Spleen (tissue), 11 donors: ENCODE results near the gene WDR82. TPM values are rescaled to one million over a fixed set of nuclear protein-coding genes. Genes with fewer than 3 reads are reported as not detected.

Experiments
- DNase-seq: peaks from one replicate; pipeline ENCODE4 v3.0.0-alpha.2; 2020
- H3K27ac ChIP-seq, 8 donors: fragments of 200-600 bp; sonication (generic) in 7 of 8; 1 replicate in 4 of 8; 2 replicates in 4 of 8; pipeline versions ENCODE4 v1.5.0 to v1.8.0; 2016 to 2021; ENCODE audit warnings: inconsistent platforms in 4 of 8, mild to moderate bottlenecking in 4 of 8, moderate library complexity in 1 of 8
- H3K27me3 ChIP-seq, 7 donors: fragments of 200-600 bp; sonication (generic) in 6 of 7; replicated peaks in 1 of 7; 1 replicate in 4 of 7; 2 replicates in 3 of 7; pipeline versions ENCODE4 v1.5.0 to v1.8.0; 2016 to 2021; ENCODE audit warnings: inconsistent platforms in 3 of 7, mild to moderate bottlenecking in 1 of 7
- H3K36me3 ChIP-seq, 6 donors: fragments of 200-600 bp; sonication (generic) in 5 of 6; 1 replicate in 4 of 6; 2 replicates in 2 of 6; pipeline versions ENCODE4 v1.5.0 to v1.8.0; 2016 to 2021; ENCODE audit warnings: inconsistent platforms in 2 of 6
- H3K4me1 ChIP-seq, 6 donors: fragments of 200-600 bp; sonication (generic) in 5 of 6; 1 replicate in 3 of 6; 2 replicates in 3 of 6; pipeline versions ENCODE4 v1.5.0 to v1.8.0; 2016 to 2021; ENCODE audit warnings: inconsistent platforms in 3 of 6
- H3K4me3 ChIP-seq, 8 donors: fragments of 200-600 bp; sonication (generic) in 7 of 8; 1 replicate in 4 of 8; 2 replicates in 4 of 8; pipeline versions ENCODE4 v1.5.0 to v1.8.0; 2016 to 2021; ENCODE audit warnings: inconsistent platforms in 4 of 8, mild to moderate bottlenecking in 4 of 8, moderate library complexity in 2 of 8
- H3K9me3 ChIP-seq, 8 donors: fragments of 200-600 bp; sonication (generic) in 7 of 8; 1 replicate in 4 of 8; 2 replicates in 4 of 8; pipeline versions ENCODE4 v1.5.0 to v1.8.0; 2016 to 2021; ENCODE audit warnings: inconsistent platforms in 4 of 8
- CTCF ChIP-seq, 11 experiments: fragments of 200-600 bp in 7 of 11; fragments of 450-650 bp in 4 of 11; sonication (generic) in 4 of 11; IDR thresholded peaks in 8 of 11; conservative IDR thresholded peaks in 3 of 11; 1 replicate in 7 of 11; 2 replicates in 4 of 11; pipeline versions ENCODE4 v1.4.0 to v1.8.0; 2016 to 2021; ENCODE audit warnings: antibody characterized with exemption in 11 of 11, inconsistent platforms in 4 of 11, mild to moderate bottlenecking in 1 of 11
- POLR2A ChIP-seq, 3 donors: fragments of 450-650 bp; IDR thresholded peaks; one replicate each; pipeline ENCODE4 v1.5.1; 2017; ENCODE audit warnings: antibody characterized with exemption in 3 of 3, mild to moderate bottlenecking in 1 of 3
- POLR2AphosphoS5 ChIP-seq, 3 donors: sonication (generic); formaldehyde crosslinking; IDR thresholded peaks; one replicate each; pipeline ENCODE4 v1.5.1; 2017; ENCODE audit warnings: antibody characterized with exemption in 3 of 3
- WGBS, 5 donors: extraction: QIAGEN DNeasy Blood & Tissue Kit in 3 of 5; methylation state at CpG; one replicate each; pipeline versions ENCODE4 v1.1.5 to v1.1.7; 2013 to 2018; 5-methylcytosine and 5-hydroxymethylcytosine counted together
- intact Hi-C: fragments of 100-400 bp; cut with DNase I; formaldehyde crosslinking; loops from one replicate; pipeline ENCODE4 v1.15.0; 2023; ENCODE audit warnings: low total_unique reads
- polyA plus RNA-seq, 3 donors: library from polyadenylated mRNA; stranded (reverse); fragments of 200-250 nt; gene quantifications; one replicate each; pipeline ENCODE4 v1.2.1, GENCODE V29; 2013
- total RNA-seq, 7 donors: library from RNA; depleted of rRNA in 3 of 7; stranded (reverse); fragments of >200 nt in 3 of 7; fragmentation: NEBNext Ultra II Directional in 4 of 7; extraction: Animal tissue kit (Norgen Biotek cat#: 25700) in 4 of 7; gene quantifications; one replicate each; pipeline versions ENCODE4 v1.1.0 to v1.2.1, GENCODE V29; 2016 to 2021
- donor health status: healthy with polysubstance abuse.
- donor health status: DM: no; HTN: no; CAD: no; lungs with moderate emphysema.
- donor health status: DM: no; HTN: no; CAD: no.
- donor health status: Bipolar disorder and iron deficiency.
- donor health status: healthy.
- donor health status: DM: no; HTN: no; CAD: no.
- donor health status: DM: yes; HTN: yes; CAD: no.

The WDR82 gene
- total and polyA plus RNA-seq, 10 donors = 20.9 to 80.6 (median 66.4) TPM

- TF ChIP-seq CTCF (IDR thresholded peaks at IDR 0.05 in 8 of 11, conservative IDR thresholded peaks at IDR 0.05 in 3 of 11) = no peak
- no peak for TF ChIP-seq POLR2AphosphoS5 (IDR thresholded peaks at IDR 0.05)
- TF ChIP-seq POLR2A (IDR thresholded peaks at IDR 0.05) = no peak
- Histone ChIP-seq H3K27ac (peak overlapping the region in 4 of 8 donors; percentile 82 to 90 (median 85)), H3K4me3 (peak overlapping the region in 4 of 8 donors; percentile 31 to 65 (median 43)), H3K27me3 (no peaks in the 10 kb centered on the region), H3K36me3 (peaks cover 0 to 60% (median 11%) of the 10 kb centered on the region in 6 donors), H3K9me3 (no peaks in the 10 kb centered on the region), H3K4me1 (peaks cover 27 to 94% (median 78%) of the 10 kb centered on the region in 6 donors)
- DNase-seq = peak; percentile 75
- 92 to 96% (median 92%) methylated on average over 30 to 32 of the region's 32 CpGs for WGBS, 5 donors
- intact Hi-C loops = no loop called here
These were observed 54.7 kb downstream of the WDR82 start for GRCh38 chr3:52223449-52224408.

- peaks cover 0 to 53% (median 0%) of the 10 kb centered on the region in 6 donors for H3K36me3 ChIP-seq
- 87 to 97% (median 88%) methylated on average over 32 to 41 of the region's 41 CpGs for WGBS, 5 donors
- DNase-seq = peak; percentile 76
- H3K27ac ChIP-seq = peak overlapping the region in 3 of 8 donors; percentile 48 to 67 (median 61)
- TF ChIP-seq POLR2A (IDR thresholded peaks at IDR 0.05) (no peak), CTCF (IDR thresholded peaks at IDR 0.05 in 8 of 11, conservative IDR thresholded peaks at IDR 0.05 in 3 of 11) (no peak), POLR2AphosphoS5 (IDR thresholded peaks at IDR 0.05) (no peak)
- intact Hi-C loops = no loop called here
- H3K4me3 ChIP-seq = peak overlapping the region in 3 of 8 donors; percentile 7 to 50 (median 11)
- no peaks in the 10 kb centered on the region for H3K27me3 ChIP-seq
- H3K9me3 ChIP-seq = no peaks in the 10 kb centered on the region
- peaks cover 37 to 100% (median 90%) of the 10 kb centered on the region in 6 donors for H3K4me1 ChIP-seq
These were observed 55.9 kb downstream of the WDR82 start for GRCh38 chr3:52222319-52223221.

- Histone ChIP-seq H3K9me3 (no peaks in the 10 kb centered on the region), H3K4me1 (peaks cover 42 to 100% (median 92%) of the 10 kb centered on the region in 6 donors), H3K27ac (peak overlapping the region in 3 of 8 donors; percentile 48 to 67 (median 61)), H3K36me3 (peaks cover 0 to 46% (median 0%) of the 10 kb centered on the region in 6 donors), H3K4me3 (peak overlapping the region in 3 of 8 donors; percentile 7 to 50 (median 11)), H3K27me3 (no peaks in the 10 kb centered on the region)
- TF ChIP-seq POLR2A (IDR thresholded peaks at IDR 0.05) = no peak
- peak; percentile 26 to 55 (median 45) for TF ChIP-seq POLR2AphosphoS5 (IDR thresholded peaks at IDR 0.05)
- DNase-seq = peak; percentile 88
- intact Hi-C loops = no loop called here
- 67 to 78% (median 74%) methylated on average over 15 to 34 of the region's 34 CpGs for WGBS, 5 donors
These were observed 56.7 kb downstream of the WDR82 start for GRCh38 chr3:52221563-52222318.
